IPS-NIHi7 (cell line): ENCODE data around the gene IFRD2.

ENCODE experiments used
- DNase-seq: peaks from one replicate; pipeline ENCODE4 v3.0.0; 2012; ENCODE audit warnings: mixed read lengths; ENCODE audit errors: extremely low spot score

Gene IFRD2, protein sequence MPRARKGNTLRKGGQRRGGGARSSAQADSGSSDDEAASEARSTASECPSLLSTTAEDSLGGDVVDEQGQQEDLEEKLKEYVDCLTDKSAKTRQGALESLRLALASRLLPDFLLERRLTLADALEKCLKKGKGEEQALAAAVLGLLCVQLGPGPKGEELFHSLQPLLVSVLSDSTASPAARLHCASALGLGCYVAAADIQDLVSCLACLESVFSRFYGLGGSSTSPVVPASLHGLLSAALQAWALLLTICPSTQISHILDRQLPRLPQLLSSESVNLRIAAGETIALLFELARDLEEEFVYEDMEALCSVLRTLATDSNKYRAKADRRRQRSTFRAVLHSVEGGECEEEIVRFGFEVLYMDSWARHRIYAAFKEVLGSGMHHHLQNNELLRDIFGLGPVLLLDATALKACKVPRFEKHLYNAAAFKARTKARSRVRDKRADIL

DNA sequence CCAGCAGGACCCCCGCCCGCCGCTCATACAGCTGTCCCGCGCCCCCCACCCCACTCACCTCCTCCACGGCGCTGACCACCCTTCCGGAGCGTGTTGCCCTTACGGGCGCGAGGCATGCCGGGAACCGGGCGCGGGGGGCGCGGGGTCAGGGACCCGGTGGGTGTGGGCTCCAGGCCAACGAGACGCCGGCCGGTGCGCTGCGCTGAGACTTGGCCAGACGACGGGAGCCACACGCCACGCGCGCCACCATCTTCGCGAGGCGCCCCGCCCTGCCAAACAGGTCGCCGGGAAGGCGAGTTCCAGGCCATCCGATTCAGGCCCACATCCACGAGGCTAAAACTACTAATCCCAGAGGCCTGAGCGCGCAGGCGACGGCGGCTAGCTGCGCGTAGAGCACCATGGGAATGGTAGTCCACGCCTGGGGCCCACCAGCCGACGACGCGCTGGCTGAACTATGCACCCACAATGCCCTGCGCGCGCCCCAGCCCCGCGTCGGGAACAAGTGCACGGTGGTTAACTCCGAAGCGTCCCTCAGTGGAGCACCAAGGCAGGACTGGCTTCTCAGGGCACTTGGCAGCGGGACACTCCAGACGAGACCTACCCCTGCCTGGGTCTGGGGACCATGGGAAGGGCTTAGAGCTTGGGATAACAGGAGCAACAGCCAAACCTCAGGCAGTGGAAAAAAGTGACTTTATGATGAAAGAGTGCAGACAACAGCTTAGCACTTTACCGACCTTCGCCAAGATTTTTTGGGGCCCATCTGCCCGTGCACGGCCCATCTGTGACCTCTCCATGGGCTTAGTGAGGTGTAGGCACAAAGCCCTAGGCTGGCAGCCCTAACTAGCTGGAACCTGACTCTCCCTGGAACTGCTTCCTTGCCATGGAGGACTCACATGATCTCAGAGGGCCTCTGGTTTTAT lies at the start of gene IFRD2:
TSS of gene IFRD2 (minus strand) at position 271 of the 920 bp plus-strand sequence. CDS start at position 116, 155 bp downstream.
- peak; percentile 95 for DNase-seq

- no peak for DNase-seq
These were observed 49.3 kb upstream of the IFRD2 start for GRCh38 chr3:50341537-50341936.

GRCh38 chr3:50340448-50341329 lies 48.5 kb upstream of the IFRD2 start, which contains the start of gene RASSF1:
TSS of gene RASSF1 (minus strand) at chr3:50340836. CDS start at chr3:50340805, 31 bp downstream.
- peak; percentile 38 for DNase-seq

DNA sequence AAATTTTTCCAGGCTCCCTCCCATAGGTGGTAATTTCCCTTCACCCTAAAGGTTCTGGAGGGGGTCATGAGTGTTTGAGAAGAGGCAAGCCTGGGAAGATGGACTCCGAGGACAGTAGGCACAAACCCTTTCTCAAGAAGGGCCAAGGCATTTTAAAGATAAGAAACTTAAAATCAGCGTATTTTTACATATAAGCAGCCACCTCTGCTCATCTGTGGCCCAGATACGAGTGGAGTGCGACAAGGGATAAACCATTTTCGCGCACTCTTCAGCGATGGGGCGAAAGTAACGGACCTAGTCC lies 47.9 kb upstream of the IFRD2 start:
- no peak for DNase-seq

- DNase-seq: no peak
These were observed 47.4 kb upstream of the IFRD2 start for GRCh38 chr3:50339485-50340146.

GRCh38 chr3:50338965-50339364 lies 46.7 kb upstream of the IFRD2 start:
- DNase-seq: no peak

- peak; percentile 99 for DNase-seq
These were observed 45.1 kb upstream of the IFRD2 start for GRCh38 chr3:50337175-50337861.

DNA sequence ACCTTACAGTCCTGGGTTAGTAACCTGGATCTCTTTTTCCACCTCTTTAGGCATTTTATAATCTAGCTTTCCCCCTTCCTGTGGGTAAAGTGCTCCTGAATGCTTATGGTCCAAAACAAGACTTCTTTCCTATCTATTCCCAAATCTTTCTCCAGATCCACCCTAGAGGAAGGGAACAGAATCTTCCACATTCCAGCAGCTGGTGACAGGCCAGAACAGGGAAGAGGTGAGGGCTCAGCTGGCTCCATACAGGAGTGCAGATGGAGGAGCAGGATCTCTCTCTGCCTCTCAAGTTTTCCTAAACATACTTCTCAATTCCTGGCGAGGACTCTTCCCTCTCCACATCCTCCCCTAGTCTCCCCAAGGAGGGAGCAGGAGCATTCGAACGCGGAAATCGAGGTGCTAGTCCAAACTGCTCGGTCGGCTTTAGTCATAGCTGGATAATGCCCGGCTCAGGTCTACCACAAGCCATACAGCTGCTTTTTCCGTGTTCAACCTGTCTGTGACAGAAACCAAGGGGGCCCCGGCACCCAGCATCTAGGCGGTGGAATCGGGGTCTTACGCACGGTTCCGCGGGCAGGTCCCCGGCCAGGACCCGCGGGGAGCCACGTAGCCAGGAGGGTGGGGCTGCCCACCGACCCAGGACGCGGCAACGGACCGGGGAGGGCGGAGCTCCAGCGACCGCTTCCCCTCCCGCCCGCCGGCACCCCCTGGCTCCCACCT lies 44.4 kb upstream of the IFRD2 start:
- DNase-seq: peak; percentile 58

- DNase-seq: no peak
These were observed 42.3 kb upstream of the IFRD2 start for GRCh38 chr3:50334339-50335075.

GRCh38 chr3:50333744-50334328 lies 41.6 kb upstream of the IFRD2 start:
- no peak for DNase-seq

DNA sequence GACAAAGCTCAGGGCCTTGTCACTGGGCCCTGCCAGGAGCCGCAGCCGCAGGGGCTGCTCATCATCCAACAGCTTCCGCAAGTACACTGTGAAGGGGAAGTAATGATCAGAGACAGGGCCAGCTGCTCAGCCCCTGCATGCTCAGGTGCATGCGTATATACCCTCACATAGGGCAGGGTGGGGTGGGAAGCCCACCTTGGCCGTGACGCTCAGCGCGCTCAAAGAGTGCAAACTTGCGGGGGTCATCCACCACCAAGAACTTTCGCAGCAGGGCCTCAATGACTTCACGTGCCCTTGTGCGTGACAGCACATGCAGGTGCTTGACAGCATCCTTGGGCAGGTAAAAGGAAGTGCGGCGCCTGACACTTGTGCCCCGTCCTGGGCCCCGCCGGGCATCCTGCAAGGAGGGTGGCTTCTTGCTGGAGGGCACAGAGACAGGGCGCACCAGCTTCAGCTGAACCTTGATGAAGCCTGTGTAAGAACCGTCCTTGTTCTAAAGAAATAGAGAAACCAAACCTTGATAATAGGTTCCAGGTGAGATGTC lies 39.2 kb upstream of the IFRD2 start:
- no peak for DNase-seq

- no peak for DNase-seq
These were observed 38.1 kb upstream of the IFRD2 start for GRCh38 chr3:50330330-50330729.

DNA sequence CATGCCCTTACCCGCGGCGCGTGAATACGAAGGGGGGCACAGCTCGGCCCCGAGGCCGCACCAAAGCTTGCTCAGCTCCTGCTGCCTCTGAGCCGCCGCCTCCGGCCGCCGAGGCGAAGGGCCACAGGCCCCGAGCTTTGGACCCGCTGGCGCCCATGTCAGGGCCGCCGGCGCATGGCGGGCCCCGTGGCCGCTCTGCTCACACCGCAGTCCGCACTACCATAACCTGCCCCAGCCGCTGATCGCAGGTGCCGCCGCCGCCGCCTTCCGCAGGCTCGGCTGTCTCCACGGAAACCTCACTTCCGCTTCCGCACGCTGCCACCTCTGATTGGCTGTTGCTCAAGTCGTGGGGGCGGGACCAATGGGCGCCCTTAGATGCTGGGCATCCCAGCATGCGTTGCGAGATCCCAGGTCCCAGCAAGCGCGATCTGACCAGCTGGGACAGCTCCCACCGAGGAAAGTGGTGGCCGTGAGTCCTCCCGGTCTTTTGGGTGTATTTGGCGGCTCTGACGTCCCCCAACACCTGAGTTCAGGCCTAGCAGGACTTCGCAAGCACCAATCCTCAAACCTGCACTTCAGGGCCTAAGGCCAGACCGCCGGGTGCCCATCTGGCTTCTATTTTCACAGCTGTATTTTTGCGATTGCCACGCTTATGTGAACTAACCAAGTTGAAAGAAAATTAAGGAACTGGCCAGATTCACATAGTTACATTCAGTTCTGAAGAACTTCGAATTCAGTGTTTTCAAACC lies 35.9 kb upstream of the IFRD2 start, which contains the start of gene TUSC2:
TSS of gene TUSC2 (minus strand) at position 281 of the 749 bp plus-strand sequence. CDS start at position 157, 124 bp downstream.
- peak; percentile 94 for DNase-seq

- DNase-seq: no peak
These were observed 34.9 kb upstream of the IFRD2 start for GRCh38 chr3:50327129-50327528.

- DNase-seq: no peak
These were observed 33.9 kb upstream of the IFRD2 start for GRCh38 chr3:50326182-50326541.

DNA sequence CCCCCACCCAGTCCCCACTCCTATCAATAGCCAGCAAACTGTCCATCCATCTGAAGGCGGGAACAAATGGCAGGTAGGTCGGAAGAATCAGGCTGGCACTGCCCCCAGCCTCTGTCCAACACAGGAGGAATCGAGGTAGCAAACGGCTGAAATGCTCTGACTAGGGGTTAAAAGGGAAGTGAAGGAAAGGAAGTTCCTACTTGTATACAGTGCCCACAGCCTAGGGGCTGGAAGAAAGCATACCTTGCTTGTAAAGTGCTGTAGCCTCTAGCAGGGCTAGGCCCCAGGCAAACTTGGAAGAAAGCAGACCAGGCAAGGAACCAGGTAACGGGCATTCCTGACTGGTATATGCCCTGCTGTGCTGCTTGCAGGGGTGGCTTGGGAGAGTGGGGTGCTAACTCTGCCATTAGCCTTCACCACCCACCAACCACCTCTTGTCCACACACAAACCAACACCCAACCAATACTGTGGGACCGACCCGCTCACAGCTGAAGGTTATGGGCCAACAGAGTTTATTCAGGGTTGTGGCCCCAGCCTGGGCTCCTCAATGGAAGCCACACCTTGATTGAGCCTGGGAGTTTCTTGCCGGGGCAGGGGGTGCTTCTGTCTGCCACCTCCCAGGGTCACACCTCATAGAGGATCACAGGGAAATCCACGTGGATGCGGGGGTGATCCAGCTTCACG lies 33.4 kb upstream of the IFRD2 start:
- no peak for DNase-seq

GRCh38 chr3:50325113-50325480 lies 32.9 kb upstream of the IFRD2 start:
- no peak for DNase-seq
